Stimulated activated CD8-positive, alpha-beta memory T cell treated with anti-CD3 and anti-CD28 coated beads, Interleukin-4, amount 100 ng/mL, for 1 hour (primary cell): ENCODE results near the gene ACTRT2.

Experiments used
- DNase-seq, 2 donors: peaks; one replicate each; pipeline ENCODE4 v3.0.0-alpha.2; 2020; ENCODE audit warnings: low read depth in 2 of 2, low spot score in 1 of 2

Gene ACTRT2

DNA sequence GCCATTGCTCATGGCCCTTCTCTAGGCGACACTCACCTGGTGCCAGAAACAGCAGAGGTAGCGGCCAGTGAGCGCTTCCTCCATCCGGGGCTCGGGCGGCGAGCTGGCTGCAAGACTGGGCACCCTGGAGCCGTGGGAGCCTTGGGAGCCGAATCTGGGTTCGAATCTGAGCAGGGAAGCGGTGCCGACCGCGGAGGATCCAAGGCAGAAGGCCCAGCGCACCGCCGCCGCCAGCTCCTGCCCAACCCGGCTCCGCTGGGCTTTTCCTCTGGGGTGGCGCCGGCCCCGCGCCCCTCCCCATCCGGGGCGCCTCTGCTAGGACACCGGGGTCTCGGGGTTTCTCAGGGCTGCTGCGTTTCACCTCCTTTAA, 46.0 kb downstream of the ACTRT2 start:
- no peak for DNase-seq

- DNase-seq: no peak
Observed at GRCh38 chr1:3067671-3068563, 46.6 kb downstream of the ACTRT2 start.

- DNase-seq: no peak
Observed at GRCh38 chr1:3068564-3069431, 47.5 kb downstream of the ACTRT2 start, which contains the start of gene PRDM16. PRDM16 (plus strand) TSS chr1:3069203; CDS start chr1:3069260, 57 bp downstream.

DNA sequence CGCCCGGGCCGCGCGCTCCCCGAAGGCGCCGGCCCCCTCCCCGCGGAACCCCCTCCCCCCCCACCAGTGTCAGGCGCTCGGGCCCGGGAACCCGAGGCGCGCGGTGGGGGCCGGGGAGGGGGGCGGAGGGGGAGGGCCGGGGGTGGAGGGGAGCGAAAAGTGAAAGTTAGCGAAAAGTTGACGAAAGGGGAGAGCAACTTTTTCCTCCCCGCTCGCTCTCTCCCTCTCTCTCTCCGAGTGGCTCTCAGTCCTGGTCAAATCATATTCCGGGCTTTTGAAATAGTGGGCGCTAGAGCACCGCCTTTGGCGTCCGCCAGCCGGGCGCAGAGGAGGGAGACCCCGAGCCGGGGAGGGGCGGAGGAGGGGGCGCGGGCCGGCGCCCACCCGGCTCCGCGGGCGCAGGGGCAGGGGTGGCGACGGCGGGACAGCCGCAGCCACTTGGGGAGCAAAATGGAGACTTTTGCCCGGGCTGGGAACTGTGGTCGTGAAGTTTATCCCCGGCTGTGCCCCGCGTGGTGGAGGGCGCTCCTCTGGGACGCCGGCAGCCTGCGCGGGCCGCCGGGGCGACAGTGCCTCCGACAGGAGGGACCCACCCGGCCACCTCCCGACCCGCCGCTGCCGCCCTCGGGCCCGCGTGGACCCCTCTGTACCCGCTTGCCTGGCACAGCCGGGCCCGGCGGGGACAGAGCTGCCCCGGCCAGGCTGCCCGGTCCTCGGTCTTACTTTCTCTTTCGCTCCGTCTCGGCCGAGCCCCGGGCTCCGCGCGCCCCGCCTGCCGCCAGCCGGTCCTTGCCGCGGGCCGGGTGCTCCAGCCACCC, 48.4 kb downstream of the ACTRT2 start:
- DNase-seq: no peak

DNA sequence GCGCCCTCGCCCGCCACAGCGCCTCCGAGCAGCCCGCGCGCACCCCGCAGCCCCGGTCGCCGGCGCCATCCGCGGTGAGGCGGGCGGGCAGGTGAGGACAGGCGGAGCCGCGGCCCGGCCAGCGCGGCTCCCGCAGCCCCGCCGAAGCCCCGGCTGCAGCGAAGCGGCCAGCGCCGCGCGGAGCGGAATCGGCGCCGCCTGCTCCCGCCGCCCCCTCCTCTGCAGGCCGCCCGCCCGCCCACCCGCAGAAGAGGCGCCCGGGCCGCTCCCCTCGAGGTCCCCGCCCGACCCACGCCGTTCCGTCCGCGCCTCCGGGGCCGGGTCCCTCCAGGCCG, 49.0 kb downstream of the ACTRT2 start:
- no peak for DNase-seq

DNA sequence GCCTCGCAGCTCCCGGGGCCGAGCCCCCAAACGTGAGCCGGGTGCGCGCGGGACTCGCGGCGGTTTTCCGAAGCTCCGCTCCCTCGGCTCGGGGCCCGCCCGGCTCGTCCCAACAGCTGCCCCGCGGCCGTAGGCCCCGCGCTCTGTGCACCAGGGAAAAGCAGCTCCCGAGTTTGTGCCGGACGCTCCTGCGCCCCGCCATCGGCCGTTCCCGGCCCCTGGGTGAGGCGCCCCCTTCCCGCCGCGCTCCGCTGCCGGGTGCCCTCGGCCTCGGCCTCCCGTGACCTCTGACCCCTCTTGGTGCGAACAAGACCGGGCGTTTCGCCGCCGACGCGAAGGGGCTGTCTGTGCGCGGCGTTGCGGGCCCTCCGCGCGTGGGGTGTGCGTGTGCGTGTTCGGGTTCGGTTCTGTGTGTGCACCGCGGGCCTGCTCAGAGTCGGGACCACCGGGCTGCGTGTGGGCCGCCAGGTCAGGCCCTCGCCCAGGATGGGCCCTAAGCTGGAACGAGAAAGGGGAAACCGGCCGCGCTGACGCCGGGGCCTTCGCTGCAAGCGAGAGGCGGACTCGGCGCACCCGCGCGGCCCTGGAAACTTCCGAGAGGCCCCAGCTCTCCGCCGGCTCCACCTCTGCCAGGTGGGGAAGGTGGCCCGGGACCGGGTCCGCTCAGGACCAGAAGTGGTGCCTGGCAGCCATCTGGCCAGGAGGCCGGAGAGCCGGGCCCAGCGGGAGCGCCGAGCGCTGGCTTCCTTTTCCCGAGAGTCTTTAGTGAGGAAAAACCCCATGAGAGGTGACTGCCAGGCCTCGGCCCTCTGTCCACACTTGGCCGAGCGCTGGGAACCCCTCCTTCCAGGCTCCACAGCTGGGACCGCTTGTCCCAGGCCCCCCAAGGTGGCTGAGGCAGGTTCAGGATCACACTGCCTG, 49.6 kb downstream of the ACTRT2 start:
- no peak for DNase-seq

- DNase-seq: no peak
Observed at GRCh38 chr1:3071565-3072390, 50.5 kb downstream of the ACTRT2 start.
